NB4 (cell line): Measurements from ENCODE around the gene CDADC1.

Experiments used
- CTCF ChIP-seq: IDR thresholded peaks from one replicate; pipeline ENCODE4 v1.5.1; 2012; ENCODE audit warnings: low read depth, low read length
- POLR2A ChIP-seq: IDR thresholded peaks from 2 replicates; pipeline ENCODE4 v1.6.1; 2011; ENCODE audit warnings: mild to moderate bottlenecking; ENCODE audit not compliant: insufficient read length; ENCODE audit errors: extremely low read depth

DNA sequence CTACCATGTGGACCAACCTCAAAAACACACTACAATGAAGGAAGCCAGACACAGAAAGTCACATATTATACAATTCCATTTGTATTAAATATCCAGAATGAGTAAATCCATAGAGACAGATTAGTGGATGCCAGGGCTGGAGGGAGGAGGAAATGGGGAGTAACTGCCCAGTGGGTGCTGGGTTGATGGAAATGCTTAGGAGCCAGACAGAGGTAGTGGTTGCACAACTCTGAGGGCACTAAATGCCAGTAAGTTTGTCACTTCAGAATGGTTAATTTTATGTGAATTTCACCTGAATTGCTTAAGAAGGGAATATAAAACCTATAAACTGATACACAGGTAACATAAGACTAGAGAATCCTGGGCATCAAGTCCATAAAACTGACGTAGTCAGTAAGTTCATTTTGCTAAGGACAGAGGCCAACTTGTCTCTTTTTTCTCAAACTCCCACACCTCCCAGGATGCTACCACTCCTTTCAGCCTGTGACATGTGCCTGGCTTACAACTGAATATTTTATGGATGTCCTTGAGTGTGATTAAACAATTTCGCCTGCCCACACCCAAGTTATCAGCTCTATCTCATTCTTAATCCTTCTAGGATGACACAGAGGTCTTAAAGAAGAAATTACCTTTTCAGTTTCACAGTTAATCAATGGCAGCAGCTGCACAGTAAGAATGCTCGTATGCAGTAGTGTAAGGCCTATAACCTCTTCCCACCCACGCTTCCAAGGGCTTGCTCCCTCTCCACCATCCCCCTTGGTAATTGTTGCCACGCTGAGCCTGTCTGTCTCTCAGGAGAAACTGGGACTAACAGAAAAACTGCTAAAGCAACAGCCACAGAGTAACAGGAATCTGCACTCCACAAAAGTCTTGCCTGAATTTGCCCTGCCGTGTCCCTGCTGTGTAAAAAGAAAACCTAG, 33.5 kb upstream of the CDADC1 start:
- no peak for TF ChIP-seq POLR2A
- TF ChIP-seq CTCF, result no peak
